ENCODE data around the gene KCNJ4.
"Not testable (repeated sequence)": the region's sequence is repeated elsewhere in the genome, so short reads cannot be mapped to it uniquely, and the experiment has no call there.

The KCNJ4 gene

DNA sequence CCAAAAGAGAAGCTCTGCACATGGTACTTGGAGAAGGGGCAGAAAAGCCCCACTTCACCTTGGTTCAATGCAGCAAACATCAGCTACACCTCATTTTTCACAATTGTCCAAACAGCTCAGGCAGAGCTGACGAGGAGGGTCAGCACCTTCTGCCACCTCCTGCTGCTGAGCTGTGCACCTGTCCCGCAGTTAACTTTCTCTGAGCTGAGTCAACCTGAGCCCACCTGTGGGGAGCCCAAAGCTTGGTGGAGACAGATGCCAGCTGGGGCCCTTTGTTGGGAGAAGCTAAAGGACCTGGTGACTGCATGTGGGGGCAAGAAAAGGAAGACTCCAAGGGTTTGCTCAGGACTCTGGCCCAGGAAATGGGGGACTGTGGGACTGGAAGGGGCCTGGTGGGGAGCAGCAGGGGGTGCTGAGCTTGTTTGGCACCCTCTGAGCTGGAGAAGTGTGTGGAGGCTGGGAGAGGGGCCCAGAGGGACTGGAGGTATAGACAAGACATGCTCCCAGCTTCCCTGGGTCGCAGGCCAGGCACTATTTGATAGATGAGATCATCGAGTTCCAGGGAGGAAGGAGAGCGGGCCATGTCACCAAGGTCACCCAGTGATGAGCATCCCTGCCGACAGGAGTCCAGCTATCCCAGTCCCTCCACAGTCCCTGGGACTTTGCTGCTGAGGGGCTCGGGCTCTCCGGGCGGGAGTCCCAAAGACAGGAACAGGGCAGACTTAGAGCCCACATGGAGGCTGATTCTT is 53.5 kb downstream of the KCNJ4 start:
- no peak overlapping the region for H3K4me3 ChIP-seq (ENCODE audit: low read depth in 1 of 2, low read length in 2 of 2)
- no peak overlapping the region for H3K27ac ChIP-seq (ENCODE audit: low read length)
- H4K20me1 ChIP-seq (ENCODE audit: insufficient read depth, low read length) = no peaks in the 10 kb centered on the region; the same call in 1 of the 2 replicates
- H3K36me3 ChIP-seq (ENCODE audit: insufficient read depth, low read length) = no peaks in the 10 kb centered on the region
- H2AFZ ChIP-seq (ENCODE audit: low read depth, low read length) = no peak overlapping the region
- no peak overlapping the region for H3K9ac ChIP-seq (ENCODE audit: low read depth, low read length)
- H3K9me3 ChIP-seq (ENCODE audit: insufficient read depth, low read length, severe bottlenecking) = no peaks in the 10 kb centered on the region
- peaks cover 17% of the 10 kb centered on the region for H3K4me1 ChIP-seq (ENCODE audit: insufficient read depth, low read length)
- ATAC-seq (ENCODE audit: insufficient read depth, low read depth) (no peak), DNase-seq (no peak)
- H3K79me2 ChIP-seq (ENCODE audit: insufficient read depth, low read length) = peaks cover 11% of the 10 kb centered on the region
- H3K4me2 ChIP-seq (ENCODE audit: insufficient read depth, low read length) = no peak overlapping the region
- peaks cover 14% of the 10 kb centered on the region for H3K27me3 ChIP-seq (ENCODE audit: insufficient read depth, low read length, poor library complexity)
- TF ChIP-seq, protein P1, sequence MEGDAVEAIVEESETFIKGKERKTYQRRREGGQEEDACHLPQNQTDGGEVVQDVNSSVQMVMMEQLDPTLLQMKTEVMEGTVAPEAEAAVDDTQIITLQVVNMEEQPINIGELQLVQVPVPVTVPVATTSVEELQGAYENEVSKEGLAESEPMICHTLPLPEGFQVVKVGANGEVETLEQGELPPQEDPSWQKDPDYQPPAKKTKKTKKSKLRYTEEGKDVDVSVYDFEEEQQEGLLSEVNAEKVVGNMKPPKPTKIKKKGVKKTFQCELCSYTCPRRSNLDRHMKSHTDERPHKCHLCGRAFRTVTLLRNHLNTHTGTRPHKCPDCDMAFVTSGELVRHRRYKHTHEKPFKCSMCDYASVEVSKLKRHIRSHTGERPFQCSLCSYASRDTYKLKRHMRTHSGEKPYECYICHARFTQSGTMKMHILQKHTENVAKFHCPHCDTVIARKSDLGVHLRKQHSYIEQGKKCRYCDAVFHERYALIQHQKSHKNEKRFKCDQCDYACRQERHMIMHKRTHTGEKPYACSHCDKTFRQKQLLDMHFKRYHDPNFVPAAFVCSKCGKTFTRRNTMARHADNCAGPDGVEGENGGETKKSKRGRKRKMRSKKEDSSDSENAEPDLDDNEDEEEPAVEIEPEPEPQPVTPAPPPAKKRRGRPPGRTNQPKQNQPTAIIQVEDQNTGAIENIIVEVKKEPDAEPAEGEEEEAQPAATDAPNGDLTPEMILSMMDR (IDR thresholded peaks at IDR 0.05; ENCODE audit: borderline replicate concordance, extremely low read depth, low read length, poor library complexity, severe bottlenecking) = no peak
- no peak for TF ChIP-seq EZH2 (IDR thresholded peaks at IDR 0.05; ENCODE audit: borderline replicate concordance, low read depth, low read length, severe bottlenecking)

- H3K9ac ChIP-seq (ENCODE audit: low read depth, low read length); H3K4me3 ChIP-seq (ENCODE audit: low read depth in 1 of 2, low read length in 2 of 2); H3K27ac ChIP-seq (ENCODE audit: low read length); H3K9me3 ChIP-seq (ENCODE audit: insufficient read depth, low read length, severe bottlenecking); H3K4me2 ChIP-seq (ENCODE audit: insufficient read depth, low read length); H2AFZ ChIP-seq (ENCODE audit: low read depth, low read length); H3K36me3 ChIP-seq (ENCODE audit: insufficient read depth, low read length); DNase-seq; ATAC-seq (ENCODE audit: insufficient read depth, low read depth); H4K20me1 ChIP-seq (ENCODE audit: insufficient read depth, low read length): not testable (repeated sequence)
- H3K79me2 ChIP-seq (ENCODE audit: insufficient read depth, low read length) = peaks cover 14% of the 10 kb centered on the region
- H3K4me1 ChIP-seq (ENCODE audit: insufficient read depth, low read length) = peaks cover 17% of the 10 kb centered on the region
- H3K27me3 ChIP-seq (ENCODE audit: insufficient read depth, low read length, poor library complexity) = peaks cover 14% of the 10 kb centered on the region
Observed at GRCh38 chr22:38400256-38400655, 54.7 kb downstream of the KCNJ4 start.

DNA sequence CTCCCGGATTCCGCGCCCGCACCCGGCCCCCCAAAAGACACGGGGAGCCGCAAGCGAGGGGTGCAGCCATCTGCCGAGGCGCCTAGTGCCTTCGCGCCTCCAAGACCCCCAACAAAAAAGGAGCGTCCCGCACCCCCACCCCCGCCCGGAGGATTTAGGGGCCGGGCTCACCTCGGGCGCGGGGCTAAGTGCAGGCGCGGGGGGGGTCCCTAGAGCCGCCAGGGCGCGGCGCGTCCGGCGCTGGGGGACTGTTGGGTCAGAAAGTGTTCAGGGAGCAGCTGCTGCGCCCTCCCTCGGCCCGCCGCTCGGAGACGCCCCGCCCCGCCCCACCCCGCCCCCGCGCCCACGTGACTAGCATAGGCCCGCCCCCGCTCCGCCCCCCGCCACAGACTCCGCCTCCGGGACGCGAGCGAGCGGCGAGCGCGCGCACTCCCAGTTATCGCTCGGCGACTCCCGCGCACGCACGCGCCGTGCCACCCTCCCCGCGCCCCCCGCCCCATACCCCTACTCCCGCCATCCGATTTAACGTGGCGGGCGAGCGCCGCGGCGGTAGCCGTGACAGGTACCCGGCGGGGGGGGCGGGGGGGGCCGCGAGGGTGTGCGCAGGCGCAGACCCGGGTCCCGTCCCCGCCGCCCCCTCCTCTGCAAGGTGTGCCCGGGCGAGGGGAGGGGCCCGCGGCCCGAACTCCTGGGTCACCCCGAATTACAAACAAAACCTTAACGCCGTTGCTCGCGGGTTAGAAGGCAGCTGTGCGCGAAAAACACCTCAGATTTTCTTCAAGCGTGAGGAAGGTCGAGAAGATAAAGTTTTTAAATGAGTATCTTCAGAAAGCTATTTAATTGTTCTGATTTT is 56.2 kb downstream of the KCNJ4 start:
- H3K27me3 ChIP-seq (ENCODE audit: insufficient read depth, low read length, poor library complexity) = peaks cover 14% of the 10 kb centered on the region

GRCh38 chr22:38398181-38398608 is 56.8 kb downstream of the KCNJ4 start:
- H3K4me2 ChIP-seq (ENCODE audit: insufficient read depth, low read length) = peak overlapping the region; percentile 65
- H2AFZ ChIP-seq (ENCODE audit: low read depth, low read length) = peak overlapping the region; percentile 45; the same call in 1 of the 2 replicates
- H3K4me1 ChIP-seq (ENCODE audit: insufficient read depth, low read length) = peaks cover 34% of the 10 kb centered on the region
- H3K36me3 ChIP-seq (ENCODE audit: insufficient read depth, low read length); H3K9me3 ChIP-seq (ENCODE audit: insufficient read depth, low read length, severe bottlenecking); H4K20me1 ChIP-seq (ENCODE audit: insufficient read depth, low read length): not testable (repeated sequence)
- ATAC-seq (ENCODE audit: insufficient read depth, low read depth) (peak; percentile 57), DNase-seq (peak; percentile 61)
- peak overlapping the region; percentile 47; the same call in 1 of the 2 replicates for H3K27ac ChIP-seq (ENCODE audit: low read length)
- H3K79me2 ChIP-seq (ENCODE audit: insufficient read depth, low read length) = peaks cover 19% of the 10 kb centered on the region
- peak overlapping the region; percentile 70 for H3K9ac ChIP-seq (ENCODE audit: low read depth, low read length)
- H3K4me3 ChIP-seq (ENCODE audit: low read depth in 1 of 2, low read length in 2 of 2) = peak overlapping the region; percentile 47 to 60; a peak in 3 of 4 replicates
- H3K27me3 ChIP-seq (ENCODE audit: insufficient read depth, low read length, poor library complexity) = peaks cover 14% of the 10 kb centered on the region

More for the DNA sequence above, 56.2 kb downstream of the KCNJ4 start:
- peak overlapping the region; percentile 67 for H3K27ac ChIP-seq (ENCODE audit: low read length)
- H3K4me1 ChIP-seq (ENCODE audit: insufficient read depth, low read length) = peaks cover 30% of the 10 kb centered on the region
- peak overlapping the region; percentile 68 for H3K4me2 ChIP-seq (ENCODE audit: insufficient read depth, low read length)
- peaks cover 19% of the 10 kb centered on the region for H3K79me2 ChIP-seq (ENCODE audit: insufficient read depth, low read length)
- peak overlapping the region; percentile 47 to 60; a peak in 3 of 4 replicates for H3K4me3 ChIP-seq (ENCODE audit: low read depth in 1 of 2, low read length in 2 of 2)
- H3K9me3 ChIP-seq (ENCODE audit: insufficient read depth, low read length, severe bottlenecking) = no peaks in the 10 kb centered on the region
- H4K20me1 ChIP-seq (ENCODE audit: insufficient read depth, low read length) = no peaks in the 10 kb centered on the region; the same call in 1 of the 2 replicates
- H2AFZ ChIP-seq (ENCODE audit: low read depth, low read length) = peak overlapping the region; percentile 68
- ATAC-seq (ENCODE audit: insufficient read depth, low read depth) (peak; percentile 72), DNase-seq (peak; percentile 82)
- peak overlapping the region; percentile 70 for H3K9ac ChIP-seq (ENCODE audit: low read depth, low read length)
- TF ChIP-seq, protein P1 (IDR thresholded peaks at IDR 0.05; ENCODE audit: borderline replicate concordance, extremely low read depth, low read length, poor library complexity, severe bottlenecking) = no peak
- no peak for TF ChIP-seq EZH2 (IDR thresholded peaks at IDR 0.05; ENCODE audit: borderline replicate concordance, low read depth, low read length, severe bottlenecking)
- no peaks in the 10 kb centered on the region for H3K36me3 ChIP-seq (ENCODE audit: insufficient read depth, low read length)
